GM21423 (cell line): ENCODE measurements around the gene ZP4.
"Not testable (repeated sequence)": the region's sequence is repeated elsewhere in the genome, so short reads cannot be mapped to it uniquely, and the experiment has no call there.

ENCODE experiments used
- ATAC-seq: cut with Tn5 transposase; IDR thresholded peaks from one replicate; pipeline ENCODE4 v1.9.1; 2021; ENCODE audit warnings: mild to moderate bottlenecking, moderate library complexity; ENCODE audit not compliant: unreplicated experiment

The ZP4 gene

GRCh38 chr1:237878406-237878805, 12.3 kb downstream of the ZP4 start:
- no peak for ATAC-seq

GRCh38 chr1:237877631-237878030, 13.1 kb downstream of the ZP4 start:
- no peak for ATAC-seq

GRCh38 chr1:237875291-237875690, 15.4 kb downstream of the ZP4 start:
- no peak for ATAC-seq

GRCh38 chr1:237873487-237874211, 17.1 kb downstream of the ZP4 start:
- ATAC-seq, result no peak

- no peak for ATAC-seq
Measured at GRCh38 chr1:237868817-237869600, 21.7 kb downstream of the ZP4 start.

- ATAC-seq, result no peak
Measured at GRCh38 chr1:237867380-237867888, 23.3 kb downstream of the ZP4 start.

- peak; percentile 86 for ATAC-seq
Measured at GRCh38 chr1:237864338-237865244, 26.1 kb downstream of the ZP4 start.

GRCh38 chr1:237863234-237863633, 27.5 kb downstream of the ZP4 start:
- no peak for ATAC-seq

- ATAC-seq, result no peak
Measured at GRCh38 chr1:237861944-237862343, 28.8 kb downstream of the ZP4 start.

GRCh38 chr1:237858992-237859391, 31.7 kb downstream of the ZP4 start:
- no peak for ATAC-seq

- no peak for ATAC-seq
Measured at GRCh38 chr1:237857455-237857854, 33.3 kb downstream of the ZP4 start.

- no peak for ATAC-seq
Measured at GRCh38 chr1:237852342-237852741, 38.4 kb downstream of the ZP4 start.

GRCh38 chr1:237851210-237851845, 39.4 kb downstream of the ZP4 start:
- no peak for ATAC-seq

- ATAC-seq, result not testable (repeated sequence)
Measured at GRCh38 chr1:237843516-237843915, 47.2 kb downstream of the ZP4 start.

- no peak for ATAC-seq
Measured at GRCh38 chr1:237841485-237841884, 49.2 kb downstream of the ZP4 start.

GRCh38 chr1:237838904-237839534, 51.7 kb downstream of the ZP4 start:
- no peak for ATAC-seq

GRCh38 chr1:237838320-237838719, 52.4 kb downstream of the ZP4 start:
- ATAC-seq, result no peak

GRCh38 chr1:237834461-237834860, 56.3 kb downstream of the ZP4 start:
- no peak for ATAC-seq

GRCh38 chr1:237834048-237834447, 56.7 kb downstream of the ZP4 start:
- no peak for ATAC-seq

GRCh38 chr1:237832858-237833257, 57.9 kb downstream of the ZP4 start:
- no peak for ATAC-seq
